RWPE2 (cell line): ENCODE measurements around the gene PHF12.

Experiments used
- ATAC-seq: fragments of 200-7000 bp; cut with Tn5 transposase; 3 replicates; pipeline ENCODE4 v1.9.1; 2021; ENCODE audit warnings: low read depth
- DNase-seq: peaks from one replicate; pipeline ENCODE4 v3.0.0-alpha.2; 2020; ENCODE audit warnings: low spot score
- H3K27ac ChIP-seq: fragments of 450-650 bp; 2 replicates; pipeline ENCODE4 v1.5.1; 2017; ENCODE audit warnings: mild to moderate bottlenecking; ENCODE audit not compliant: poor library complexity, severe bottlenecking
- H3K27me3 ChIP-seq: fragments of 250-450 bp; sonication (Bioruptor Pico); 2 replicates; pipeline ENCODE4 v1.5.1; 2021; ENCODE audit warnings: mild to moderate bottlenecking, moderate library complexity; ENCODE audit not compliant: insufficient read depth, poor library complexity, severe bottlenecking
- H3K36me3 ChIP-seq: fragments of 250-450 bp; sonication (Bioruptor Pico); 2 replicates; pipeline ENCODE4 v1.5.1; 2020; ENCODE audit warnings: low read depth, mild to moderate bottlenecking, moderate library complexity
- H3K4me1 ChIP-seq: fragments of 250-450 bp; sonication (Bioruptor Pico); 2 replicates; pipeline ENCODE4 v1.5.1; 2021; ENCODE audit warnings: mild to moderate bottlenecking, moderate library complexity; ENCODE audit not compliant: insufficient read depth, poor library complexity, severe bottlenecking
- H3K4me3 ChIP-seq: fragments of 250-450 bp; sonication (Bioruptor Pico); 2 replicates; pipeline ENCODE4 v1.5.1; 2021; ENCODE audit warnings: mild to moderate bottlenecking, moderate library complexity; ENCODE audit not compliant: severe bottlenecking
- H3K9me3 ChIP-seq: fragments of 250-450 bp; sonication (Bioruptor Pico); 2 replicates; pipeline ENCODE4 v1.5.1; 2021; ENCODE audit warnings: mild to moderate bottlenecking, moderate library complexity; ENCODE audit not compliant: severe bottlenecking
- CTCF ChIP-seq: fragments of 450-650 bp; IDR thresholded peaks from one replicate; pipeline ENCODE4 v1.5.1; 2017; ENCODE audit warnings: mild to moderate bottlenecking, moderate library complexity; ENCODE audit not compliant: poor library complexity, severe bottlenecking

PHF12 gene

GRCh38 chr17:28970879-28971278, 19.6 kb upstream of the PHF12 start:
- H3K4me1 ChIP-seq: no peaks in the 10 kb centered on the region
- ATAC-seq (no peak), DNase-seq (no peak)
- no peak for TF ChIP-seq CTCF
- no peak overlapping the region for H3K4me3 ChIP-seq
- H3K27me3 ChIP-seq: no peaks in the 10 kb centered on the region
- no peaks in the 10 kb centered on the region for H3K36me3 ChIP-seq
- no peaks in the 10 kb centered on the region for H3K9me3 ChIP-seq
- no peak overlapping the region for H3K27ac ChIP-seq

- Histone ChIP-seq H3K4me3 (no peak overlapping the region), H3K36me3 (no peaks in the 10 kb centered on the region), H3K4me1 (no peaks in the 10 kb centered on the region), H3K9me3 (no peaks in the 10 kb centered on the region), H3K27ac (no peak overlapping the region), H3K27me3 (no peaks in the 10 kb centered on the region)
- ATAC-seq (no peak), DNase-seq (no peak)
- no peak for TF ChIP-seq CTCF
Observed at GRCh38 chr17:28969706-28970393, 18.5 kb upstream of the PHF12 start.

- no peak for TF ChIP-seq CTCF
- no peaks in the 10 kb centered on the region for H3K36me3 ChIP-seq
- no peaks in the 10 kb centered on the region for H3K9me3 ChIP-seq
- no peak overlapping the region for H3K27ac ChIP-seq
- ATAC-seq (no peak), DNase-seq (no peak)
- H3K4me1 ChIP-seq: no peaks in the 10 kb centered on the region
- H3K27me3 ChIP-seq: no peaks in the 10 kb centered on the region
- H3K4me3 ChIP-seq: no peak overlapping the region
Observed at GRCh38 chr17:28968914-28969295, 17.6 kb upstream of the PHF12 start.

- no peak for TF ChIP-seq CTCF
- H3K4me1 ChIP-seq: no peaks in the 10 kb centered on the region
- H3K27me3 ChIP-seq: no peaks in the 10 kb centered on the region
- no peaks in the 10 kb centered on the region for H3K36me3 ChIP-seq
- H3K27ac ChIP-seq: no peak overlapping the region
- H3K4me3 ChIP-seq: no peak overlapping the region
- no peaks in the 10 kb centered on the region for H3K9me3 ChIP-seq
- ATAC-seq: no peak
- DNase-seq: no peak
Observed at GRCh38 chr17:28968231-28968913, 17.1 kb upstream of the PHF12 start.
